ENCODE results near the gene DENND1C.

The DENND1C gene

DNA sequence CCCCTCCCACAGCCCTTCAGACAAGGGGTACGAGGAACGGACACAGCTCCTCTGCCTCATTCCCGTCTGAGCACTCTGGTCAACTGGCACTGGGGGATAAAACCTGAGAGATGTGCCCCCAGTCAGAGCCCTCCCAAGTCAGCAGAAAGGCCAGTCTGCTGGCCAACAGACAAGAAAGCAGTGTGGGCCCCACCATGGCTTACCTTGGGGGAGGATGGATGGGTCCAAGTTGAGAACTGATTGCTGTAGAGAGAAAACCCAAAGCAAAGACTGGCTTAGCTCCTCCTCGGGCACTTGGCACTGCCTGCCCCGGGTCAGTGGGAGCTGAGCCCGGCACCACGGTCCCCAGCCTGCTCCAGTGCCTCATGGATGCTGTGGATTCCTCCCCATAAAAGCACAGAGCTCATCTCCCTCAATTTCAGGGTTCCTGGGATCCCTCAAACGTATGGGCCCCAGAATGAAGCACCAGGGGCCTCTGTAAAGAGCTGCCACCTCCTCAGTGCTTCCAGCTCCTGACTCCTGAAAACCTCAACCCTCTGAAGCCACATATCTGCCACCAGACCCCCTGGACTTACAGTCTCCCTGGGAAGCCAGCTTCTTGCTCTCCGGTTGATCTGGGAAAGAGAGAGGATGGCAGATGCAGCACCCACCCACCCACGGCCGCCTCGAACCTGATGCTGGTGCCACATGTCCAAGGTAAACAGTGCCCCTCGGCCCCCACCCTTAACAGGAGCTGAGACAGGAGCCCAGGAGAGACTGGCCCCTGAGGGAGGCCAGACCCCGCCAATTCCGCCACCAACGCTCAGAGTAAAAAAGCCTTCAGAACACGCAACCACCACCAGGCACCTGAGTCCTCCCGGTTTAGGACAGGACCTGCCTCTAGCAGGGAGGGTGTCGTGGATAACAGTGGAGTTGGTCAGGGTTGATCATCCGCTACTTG lies 60.2 kb downstream of the DENND1C start:
- DNase-seq, result no peak

GRCh38 chr19:6418562-6418932 lies 63.0 kb downstream of the DENND1C start:
- no peak for DNase-seq

DNA sequence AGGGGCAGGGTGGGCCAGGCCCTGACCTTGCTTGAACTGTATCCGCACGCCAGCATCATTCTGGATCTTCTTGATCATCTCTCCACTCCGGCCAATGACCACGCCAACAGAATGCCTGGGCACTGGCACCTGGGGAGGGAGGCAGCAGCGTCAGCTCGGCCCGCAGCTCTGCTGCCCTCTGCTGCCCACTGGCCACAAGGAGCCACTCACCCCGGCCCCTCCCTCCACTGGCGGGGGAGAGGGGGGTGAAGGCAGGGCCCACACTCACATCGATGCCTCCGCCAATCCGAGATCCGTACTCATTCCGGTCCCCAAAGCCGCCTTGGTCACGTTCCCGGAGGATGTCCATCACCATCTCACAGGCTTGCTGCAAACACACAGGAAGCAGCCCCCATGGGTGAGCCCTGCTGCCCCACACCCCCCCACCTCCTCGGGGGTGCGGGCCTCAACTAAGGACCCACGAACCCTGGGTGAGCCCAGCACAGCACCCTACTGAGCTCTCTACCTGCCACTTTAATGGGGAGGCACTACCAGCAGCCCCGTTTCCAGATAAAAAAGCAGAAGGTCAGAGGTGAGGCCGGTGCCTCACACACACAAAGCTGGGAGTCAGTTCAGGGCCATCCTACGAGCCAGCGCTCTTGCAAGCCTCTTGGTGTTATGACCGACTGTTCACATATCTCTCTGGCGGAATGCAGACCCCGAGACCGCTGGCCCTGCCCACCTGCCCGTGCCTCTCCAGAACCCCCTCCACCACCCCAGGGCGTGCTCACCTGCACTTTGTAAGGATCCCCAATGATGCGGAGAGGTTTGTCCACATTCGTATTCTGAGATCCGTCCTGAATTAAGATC lies 63.6 kb downstream of the DENND1C start:
- DNase-seq, result no peak
